B cell (primary cell): ENCODE results near the gene PDILT. TPM values are rescaled to one million over a fixed set of nuclear protein-coding genes. Genes with fewer than 3 reads are reported as not detected.

ENCODE experiments used
- ATAC-seq: fragments of 200-7000 bp; cut with Tn5 transposase; one replicate; pipeline ENCODE4 v1.10.0; 2021; ENCODE audit warnings: low read depth, mild to moderate bottlenecking, moderate number of reproducible peaks, moderate library complexity
- CTCF ChIA-PET: fragments of 350-600 bp; sonication (Branson Sonifier 250); formaldehyde crosslinking; loops from one replicate; lab custom pipeline; 2021; ENCODE audit warnings: antibody characterized with exemption, inconsistent platforms; lab: Charles Lee
- POLR2A ChIA-PET: fragments of 350-600 bp; sonication (Branson Sonifier 250); formaldehyde crosslinking; loops from one replicate; lab custom pipeline; 2021; ENCODE audit warnings: antibody characterized with exemption; lab: Charles Lee
- DNase-seq: peaks from one replicate; pipeline ENCODE4 v3.0.0; 2013
- H2AFZ ChIP-seq: 2 replicates; pipeline ENCODE4 v1.6.1; 2012; ENCODE audit warnings: mild to moderate bottlenecking, low read depth, low read length; ENCODE audit not compliant: insufficient read depth, poor library complexity, severe bottlenecking
- H3K27ac ChIP-seq, 2 donors: 1 replicate in 1 of 2; 2 replicates in 1 of 2; pipeline ENCODE4 v1.5.1; 2012 to 2013; ENCODE audit warnings: low read length in 2 of 2, mild to moderate bottlenecking in 2 of 2, moderate library complexity in 1 of 2
- H3K27me3 ChIP-seq, 4 experiments: fragments of 200-600 bp in 1 of 4; sonication (generic) in 1 of 4; replicated peaks in 1 of 4; 1 replicate in 2 of 4; 2 replicates in 2 of 4; pipeline versions ENCODE4 v1.6.1 to v1.7.0; 2013 to 2016; ENCODE audit warnings: low read length in 3 of 4, mild to moderate bottlenecking in 2 of 4, mixed read lengths in 1 of 4, moderate library complexity in 1 of 4; ENCODE audit not compliant: insufficient read depth in 4 of 4, control insufficient read depth in 3 of 4; ENCODE audit errors: control extremely low read depth in 1 of 4
- H3K36me3 ChIP-seq, 2 experiments: replicated peaks in 1 of 2; 1 replicate in 1 of 2; 2 replicates in 1 of 2; pipeline versions ENCODE4 v1.6.1 to v1.7.1; 2013; ENCODE audit warnings: low read length in 1 of 2; ENCODE audit not compliant: insufficient read depth in 2 of 2, control insufficient read depth in 1 of 2; ENCODE audit errors: control extremely low read depth in 1 of 2, extremely low read depth in 1 of 2
- H3K4me1 ChIP-seq, 2 donors: fragments of 200-600 bp in 1 of 2; sonication (generic) in 1 of 2; 1 replicate in 1 of 2; 2 replicates in 1 of 2; pipeline versions ENCODE4 v1.5.1 to v1.6.1; 2013 to 2017; ENCODE audit warnings: low read length in 2 of 2; ENCODE audit not compliant: control insufficient read depth in 2 of 2, insufficient read depth in 2 of 2
- H3K4me2 ChIP-seq: replicated peaks from 2 replicates; pipeline ENCODE3; 2012; ENCODE audit warnings: mild to moderate bottlenecking, low read depth, low read length; ENCODE audit not compliant: poor library complexity, severe bottlenecking
- H3K4me3 ChIP-seq, 5 experiments: fragments of 200-600 bp in 1 of 5; sonication (generic) in 1 of 5; 1 replicate in 3 of 5; 2 replicates in 2 of 5; pipeline versions ENCODE4 v1.5.1 to v1.7.0; 2011 to 2016; ENCODE audit warnings: low read length in 4 of 5, mild to moderate bottlenecking in 4 of 5, low read depth in 2 of 5, control low read depth in 1 of 5, moderate library complexity in 1 of 5; ENCODE audit not compliant: insufficient read depth in 1 of 5; ENCODE audit errors: control extremely low read depth in 1 of 5, extremely low read depth in 1 of 5
- H3K79me2 ChIP-seq: fragments of 200-600 bp; sonication (generic); one replicate; pipeline ENCODE4 v1.6.0; 2016; ENCODE audit warnings: low read length; ENCODE audit not compliant: control insufficient read depth, insufficient read depth
- H3K9ac ChIP-seq: fragments of 200-600 bp; sonication (generic); 2 replicates; pipeline ENCODE4 v1.6.1; 2017; ENCODE audit warnings: mild to moderate bottlenecking, low read length, moderate library complexity
- H3K9me3 ChIP-seq, 3 donors: one replicate each; pipeline versions ENCODE4 v1.6.1 to v1.7.1; 2013; ENCODE audit warnings: low read length in 2 of 3; ENCODE audit not compliant: control insufficient read depth in 2 of 3, insufficient read depth in 1 of 3; ENCODE audit errors: control extremely low read depth in 1 of 3
- H4K20me1 ChIP-seq: 2 replicates; pipeline ENCODE4 v1.6.0; 2012; ENCODE audit warnings: mild to moderate bottlenecking, low read length; ENCODE audit not compliant: insufficient read depth, control insufficient read depth, poor library complexity, severe bottlenecking
- H3K27ac Mint-ChIP-seq: one replicate; pipeline ENCODE4 v1.8.0; 2021; ENCODE audit warnings: mixed read lengths
- H3K27me3 Mint-ChIP-seq: one replicate; pipeline ENCODE4 v1.8.0; 2021; ENCODE audit warnings: mixed read lengths
- H3K4me1 Mint-ChIP-seq: one replicate; pipeline ENCODE4 v1.8.0; 2021; ENCODE audit warnings: mixed read lengths
- H3K4me3 Mint-ChIP-seq: one replicate; pipeline ENCODE4 v1.8.0; 2021; ENCODE audit warnings: mixed read lengths
- H3K9me3 Mint-ChIP-seq: one replicate; pipeline ENCODE4 v1.8.0; 2022; ENCODE audit warnings: mixed read lengths; ENCODE audit not compliant: insufficient read depth
- CTCF ChIP-seq: fragments of 200-600 bp; IDR thresholded peaks from one replicate; pipeline ENCODE4 v1.8.0; 2022; ENCODE audit warnings: antibody characterized with exemption, mild to moderate bottlenecking
- EZH2 ChIP-seq: IDR thresholded peaks from 2 replicates; pipeline ENCODE4 v1.6.1; 2012; ENCODE audit warnings: borderline replicate concordance, low read depth, mild to moderate bottlenecking, moderate library complexity, low read length; ENCODE audit not compliant: insufficient read depth, poor library complexity, severe bottlenecking
- WGBS: methylation state at CpG from one replicate; pipeline ENCODE4 v1.1.5; 2013; ENCODE audit warnings: missing lambda C conversion rate; ENCODE audit not compliant: insufficient coverage; 5-methylcytosine and 5-hydroxymethylcytosine counted together
- intact Hi-C: fragments of 100-400 bp; cut with micrococcal nuclease; formaldehyde crosslinking; loops from one replicate; pipeline ENCODE4 v1.10.0; 2022
- polyA plus RNA-seq: library from polyadenylated mRNA; depleted of rRNA; stranded (reverse); fragments of >200 nt; gene quantifications from 2 replicates; pipeline ENCODE4 v1.2.3, GENCODE V29; 2012
- total RNA-seq, 2 donors: library from RNA; stranded (reverse); fragments of 120-200 nt in 1 of 2; gene quantifications; 1 replicate in 1 of 2; 2 replicates in 1 of 2; pipeline versions ENCODE4 v1.2.3 to v1.2.4, GENCODE V29; 2013 to 2022

The PDILT gene
- total and polyA plus RNA-seq, 2 donors (not counting 1 experiment from before 2014, with no cell fraction given) = not detected

GRCh38 chr16:20320592-20320991 lies 83.9 kb downstream of the PDILT start:
- intact Hi-C loops = no loop called here

DNA sequence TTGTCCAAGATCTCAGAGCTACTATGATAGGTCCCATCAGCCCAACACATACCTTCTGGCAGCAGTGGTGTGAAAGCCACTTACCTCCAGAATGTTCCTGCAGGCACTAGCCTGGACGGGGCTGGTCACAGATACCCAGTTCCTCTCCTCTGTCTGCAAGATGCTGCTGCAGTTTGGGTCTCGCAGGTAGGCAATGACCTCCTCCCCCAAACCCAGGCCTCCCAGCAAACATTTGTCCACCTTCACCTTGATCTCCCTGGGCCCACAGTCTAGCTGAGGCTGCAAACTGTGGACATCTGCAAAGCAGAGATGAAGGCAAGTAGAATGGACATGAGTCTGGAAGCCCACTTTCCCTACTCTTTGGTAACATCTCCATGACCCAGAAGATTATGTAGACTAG lies 84.4 kb downstream of the PDILT start:
- ChIA-PET CTCF (interaction anchor here (0.7 kb wide), 2 partner anchors 23 to 351 kb away, joined by 4 to 5 read pairs; no protein-coding TSS in a partner anchor), POLR2A (no interaction called here)
- H3K4me3 Mint-ChIP-seq = no peak overlapping the region
- TF ChIP-seq CTCF = no peak
- TF ChIP-seq EZH2 = no peak
- H2AFZ ChIP-seq = no peak overlapping the region
- H3K27ac Mint-ChIP-seq = no peak overlapping the region
- WGBS = 91% methylated on average over 2 of the region's 2 CpGs
- H3K4me1 Mint-ChIP-seq = no peaks in the 10 kb centered on the region
- H3K9me3 ChIP-seq = peaks cover 0 to 2% (median 0%) of the 10 kb centered on the region in 3 donors
- no peaks in the 10 kb centered on the region for H3K36me3 ChIP-seq
- H3K9ac ChIP-seq = no peak overlapping the region
- H3K4me3 ChIP-seq = no peak overlapping the region
- no peak overlapping the region for H3K4me2 ChIP-seq
- H3K79me2 ChIP-seq = no peaks in the 10 kb centered on the region
- ATAC-seq = no peak
- no peaks in the 10 kb centered on the region for H3K9me3 Mint-ChIP-seq
- no peak overlapping the region for H3K27ac ChIP-seq
- no peaks in the 10 kb centered on the region for H3K27me3 ChIP-seq
- H3K4me1 ChIP-seq = no peaks in the 10 kb centered on the region
- H3K27me3 Mint-ChIP-seq = peaks cover 19% of the 10 kb centered on the region
- H4K20me1 ChIP-seq = no peaks in the 10 kb centered on the region
- no peak for DNase-seq
- intact Hi-C loops = no loop called here

More at GRCh38 chr16:20320592-20320991, 83.9 kb downstream of the PDILT start:
- Histone ChIP-seq H3K4me2 (no peak overlapping the region), H2AFZ (no peak overlapping the region), H3K27me3 (no peaks in the 10 kb centered on the region), H3K4me1 (no peaks in the 10 kb centered on the region), H3K9ac (no peak overlapping the region), H3K79me2 (no peaks in the 10 kb centered on the region), H3K4me3 (no peak overlapping the region), H4K20me1 (no peaks in the 10 kb centered on the region), H3K9me3 (peaks cover 0 to 2% (median 0%) of the 10 kb centered on the region in 3 donors), H3K27ac (no peak overlapping the region), H3K36me3 (no peaks in the 10 kb centered on the region)
- peaks cover 19% of the 10 kb centered on the region for H3K27me3 Mint-ChIP-seq
- ATAC-seq (no peak), DNase-seq (no peak)
- H3K4me1 Mint-ChIP-seq = no peaks in the 10 kb centered on the region
- TF ChIP-seq EZH2 = no peak
- TF ChIP-seq CTCF = no peak
- CTCF ChIA-PET = interaction anchor here (0.7 kb wide), 2 partner anchors 22 to 351 kb away, joined by 4 to 5 read pairs; no protein-coding TSS in a partner anchor
- H3K9me3 Mint-ChIP-seq = no peaks in the 10 kb centered on the region
- no peak overlapping the region for H3K4me3 Mint-ChIP-seq
- POLR2A ChIA-PET = no interaction called here
- no peak overlapping the region for H3K27ac Mint-ChIP-seq
